ENCODE data around the gene RALBP1.
"Not testable (repeated sequence)": the region's sequence is repeated elsewhere in the genome, so short reads cannot be mapped to it uniquely, and the experiment has no call there.

The RALBP1 gene

DNA sequence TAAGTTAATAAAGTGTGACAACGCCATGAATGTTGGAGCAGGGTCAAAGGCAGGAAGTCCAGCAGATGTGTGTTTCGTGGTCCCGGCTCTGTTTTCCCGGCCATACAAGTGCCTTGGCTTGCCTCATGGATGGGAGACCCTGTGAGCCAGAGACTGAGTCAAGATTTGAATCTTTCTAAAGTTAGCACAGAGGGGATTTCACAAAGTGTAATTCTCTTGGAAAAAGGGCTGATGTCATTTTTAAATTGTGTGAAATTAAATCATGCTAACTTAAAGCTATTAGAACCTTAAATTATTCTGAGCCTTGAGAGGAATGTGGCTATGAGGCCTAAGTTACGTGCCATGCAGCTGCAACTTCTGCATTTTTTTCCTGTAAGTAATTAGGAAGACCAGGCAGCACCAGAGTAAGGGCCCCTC, 38.3 kb upstream of the RALBP1 start:
- Histone ChIP-seq H3K9ac (ENCODE audit: low read length) (no peak overlapping the region), H3K27me3 (ENCODE audit: control insufficient read depth, insufficient read depth, low read length) (no peaks in the 10 kb centered on the region), H3K4me3 (ENCODE audit: low read length) (no peak overlapping the region), H3K36me3 (ENCODE audit: control insufficient read depth, insufficient read depth, low read length) (no peaks in the 10 kb centered on the region), H3K4me1 (ENCODE audit: control insufficient read depth, insufficient read depth, low read length) (no peaks in the 10 kb centered on the region), H3K9me3 (ENCODE audit: control insufficient read depth, low read length) (no peaks in the 10 kb centered on the region)

DNA sequence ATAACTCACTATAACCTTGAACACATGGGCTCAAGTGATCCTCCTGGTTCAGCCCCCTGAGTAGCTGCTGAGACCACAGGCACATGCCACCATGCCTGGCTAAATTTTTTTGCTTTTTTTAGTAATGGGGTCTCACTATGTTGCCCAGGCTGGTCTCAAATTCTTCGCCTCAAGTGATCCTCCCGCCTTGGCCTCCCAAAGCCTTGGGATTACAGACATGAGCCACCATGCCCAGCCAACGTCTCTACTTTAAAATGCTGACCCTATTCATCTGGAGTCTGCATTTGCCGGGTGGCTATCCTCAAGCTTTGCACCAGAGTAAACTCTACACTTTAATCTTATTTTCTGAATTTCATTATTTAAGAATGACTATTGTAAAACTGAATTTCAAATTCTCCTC, 37.6 kb upstream of the RALBP1 start:
- Histone ChIP-seq H3K4me3 (ENCODE audit: low read length) (no peak overlapping the region), H3K9me3 (ENCODE audit: control insufficient read depth, low read length) (no peaks in the 10 kb centered on the region)

DNA sequence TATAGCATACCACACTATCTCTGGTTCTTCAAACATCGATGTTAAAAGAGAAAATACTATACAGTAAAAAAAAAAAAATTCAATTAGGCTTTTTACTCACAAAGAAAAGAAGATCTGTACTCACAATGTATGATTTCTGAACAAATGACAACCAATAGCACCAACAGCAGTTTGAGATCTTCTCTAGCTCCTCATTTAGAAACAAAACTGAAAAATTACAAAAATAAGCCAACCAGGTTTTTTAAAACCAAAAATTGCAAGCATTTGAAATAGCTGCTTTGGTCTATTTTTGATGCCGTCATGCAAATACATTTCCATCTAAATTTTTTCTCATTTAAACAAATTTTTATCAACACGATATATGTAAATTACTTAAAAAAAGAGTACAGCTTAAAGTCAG, 34.3 kb upstream of the RALBP1 start:
- no peaks in the 10 kb centered on the region for H3K36me3 ChIP-seq (ENCODE audit: control insufficient read depth, insufficient read depth, low read length)
- H3K4me3 ChIP-seq (ENCODE audit: low read length): no peak overlapping the region

More for the DNA sequence above, 37.6 kb upstream of the RALBP1 start:
- Histone ChIP-seq H3K4me1 (ENCODE audit: control insufficient read depth, insufficient read depth, low read length) (no peaks in the 10 kb centered on the region), H3K36me3 (ENCODE audit: control insufficient read depth, insufficient read depth, low read length) (no peaks in the 10 kb centered on the region), H3K9ac (ENCODE audit: low read length) (no peak overlapping the region), H3K27me3 (ENCODE audit: control insufficient read depth, insufficient read depth, low read length) (no peaks in the 10 kb centered on the region)

DNA sequence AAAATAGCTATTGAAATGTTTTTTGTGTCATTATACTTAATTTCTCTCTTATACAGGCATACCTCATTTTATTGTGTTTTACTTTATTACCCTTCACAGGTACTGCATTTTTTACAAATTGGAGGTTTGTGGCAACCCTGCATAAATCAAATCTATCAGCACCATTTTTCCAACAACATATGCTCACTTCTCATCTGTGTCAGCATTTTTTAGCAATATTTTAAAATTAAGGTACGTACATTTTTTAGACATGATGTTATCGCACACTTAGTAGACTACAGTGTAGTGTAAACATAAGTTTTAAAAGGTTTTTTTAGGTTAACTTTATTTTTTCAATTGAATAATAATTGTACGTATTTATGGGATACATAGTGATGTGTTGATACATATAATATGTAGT, 30.8 kb upstream of the RALBP1 start:
- H3K4me3 ChIP-seq (ENCODE audit: low read length): no peak overlapping the region
- no peaks in the 10 kb centered on the region for H3K36me3 ChIP-seq (ENCODE audit: control insufficient read depth, insufficient read depth, low read length)
- H3K27me3 ChIP-seq (ENCODE audit: control insufficient read depth, insufficient read depth, low read length): no peaks in the 10 kb centered on the region
- H3K9ac ChIP-seq (ENCODE audit: low read length): no peak overlapping the region
- no peaks in the 10 kb centered on the region for H3K4me1 ChIP-seq (ENCODE audit: control insufficient read depth, insufficient read depth, low read length)
- no peaks in the 10 kb centered on the region for H3K9me3 ChIP-seq (ENCODE audit: control insufficient read depth, low read length)

More for the DNA sequence above, 34.3 kb upstream of the RALBP1 start:
- Histone ChIP-seq H3K4me1 (ENCODE audit: control insufficient read depth, insufficient read depth, low read length) (no peaks in the 10 kb centered on the region), H3K9ac (ENCODE audit: low read length) (no peak overlapping the region), H3K27me3 (ENCODE audit: control insufficient read depth, insufficient read depth, low read length) (no peaks in the 10 kb centered on the region), H3K9me3 (ENCODE audit: control insufficient read depth, low read length) (no peaks in the 10 kb centered on the region)

DNA sequence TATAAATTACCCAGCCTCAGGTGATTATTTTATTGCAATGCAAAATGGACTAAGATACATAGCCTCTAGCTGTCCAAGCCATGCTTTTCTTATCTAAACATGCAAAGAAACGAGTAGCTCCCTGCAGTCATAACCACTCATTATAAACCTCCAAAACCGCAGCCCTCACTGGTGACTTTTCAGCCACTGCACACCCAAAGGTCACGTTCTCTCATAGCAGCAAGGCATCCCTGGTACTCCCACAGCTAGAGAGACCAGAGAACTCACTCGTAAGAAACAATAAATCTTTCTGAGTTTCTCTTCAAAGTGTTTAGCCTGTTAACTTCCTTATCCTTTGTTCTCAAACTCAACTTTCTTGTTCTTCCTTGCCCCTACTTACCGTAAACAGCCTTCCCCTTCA, 28.5 kb upstream of the RALBP1 start:
- H3K4me3 ChIP-seq (ENCODE audit: low read length): no peak overlapping the region
- no peaks in the 10 kb centered on the region for H3K4me1 ChIP-seq (ENCODE audit: control insufficient read depth, insufficient read depth, low read length)
- H3K36me3 ChIP-seq (ENCODE audit: control insufficient read depth, insufficient read depth, low read length): no peaks in the 10 kb centered on the region
- H3K9me3 ChIP-seq (ENCODE audit: control insufficient read depth, low read length): no peaks in the 10 kb centered on the region
- H3K27me3 ChIP-seq (ENCODE audit: control insufficient read depth, insufficient read depth, low read length): no peaks in the 10 kb centered on the region
- H3K9ac ChIP-seq (ENCODE audit: low read length): no peak overlapping the region

DNA sequence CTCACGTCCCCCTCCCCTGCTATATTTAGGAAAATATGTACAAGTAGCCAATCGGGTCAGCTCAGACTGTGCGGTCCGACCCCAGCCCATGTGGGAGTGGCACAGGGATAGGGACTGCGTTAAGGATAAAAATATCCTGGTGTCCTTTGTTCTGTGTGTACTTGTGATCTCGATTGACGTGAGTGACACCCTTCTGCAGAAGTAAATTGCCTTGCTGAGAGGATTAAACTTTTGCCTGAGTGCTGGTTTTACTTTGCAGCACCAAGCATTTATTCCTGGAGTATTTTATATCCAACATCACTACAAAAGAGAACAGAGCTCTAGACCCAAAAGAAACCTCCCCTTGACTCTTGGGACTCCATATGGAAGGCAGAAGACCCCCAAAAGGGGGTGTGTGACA, 28.0 kb upstream of the RALBP1 start:
- no peaks in the 10 kb centered on the region for H3K27me3 ChIP-seq (ENCODE audit: control insufficient read depth, insufficient read depth, low read length)
- no peak overlapping the region for H3K9ac ChIP-seq (ENCODE audit: low read length)
- no peak overlapping the region for H3K4me3 ChIP-seq (ENCODE audit: low read length)
- no peaks in the 10 kb centered on the region for H3K4me1 ChIP-seq (ENCODE audit: control insufficient read depth, insufficient read depth, low read length)
- H3K9me3 ChIP-seq (ENCODE audit: control insufficient read depth, low read length): no peaks in the 10 kb centered on the region
- no peaks in the 10 kb centered on the region for H3K36me3 ChIP-seq (ENCODE audit: control insufficient read depth, insufficient read depth, low read length)

DNA sequence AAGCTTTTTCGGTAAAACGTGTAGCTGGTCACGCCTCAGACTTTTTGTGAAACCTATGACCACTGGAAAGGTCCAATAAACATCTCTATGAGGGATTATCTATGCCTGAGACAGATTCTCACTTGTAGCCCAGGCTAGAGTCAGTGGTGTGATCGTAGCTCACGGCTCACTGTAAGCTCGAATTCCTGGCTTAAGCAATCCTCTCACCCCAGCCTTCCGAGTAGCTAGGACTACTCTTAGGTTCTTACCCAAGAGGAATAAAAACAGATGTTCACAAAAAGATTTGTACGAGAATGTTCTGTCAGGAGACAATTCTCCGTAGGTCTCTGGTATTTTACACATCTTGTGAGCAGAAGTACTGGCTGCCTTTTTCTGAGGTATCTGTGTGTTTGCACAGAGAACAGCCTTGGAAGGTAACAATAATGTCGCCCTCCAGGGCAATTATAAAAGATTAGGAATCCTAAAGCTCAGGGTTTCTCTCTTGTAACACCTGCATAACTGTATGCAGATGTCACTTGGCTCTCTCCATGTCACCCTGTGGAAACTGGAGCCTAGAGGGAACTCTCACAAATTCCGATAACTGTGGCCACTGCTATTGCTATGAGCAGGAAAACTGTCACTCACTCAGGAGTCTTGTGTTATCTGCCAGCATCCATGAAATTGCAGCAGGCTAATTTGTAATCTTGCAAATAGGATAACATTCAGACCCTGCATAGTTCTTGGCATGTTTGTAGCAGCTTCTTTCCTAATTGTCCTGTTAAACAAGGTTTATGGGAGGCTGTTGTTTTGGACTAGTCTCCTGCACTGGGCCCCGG, 25.5 kb upstream of the RALBP1 start:
- H3K4me1 ChIP-seq (ENCODE audit: control insufficient read depth, insufficient read depth, low read length): no peaks in the 10 kb centered on the region

DNA sequence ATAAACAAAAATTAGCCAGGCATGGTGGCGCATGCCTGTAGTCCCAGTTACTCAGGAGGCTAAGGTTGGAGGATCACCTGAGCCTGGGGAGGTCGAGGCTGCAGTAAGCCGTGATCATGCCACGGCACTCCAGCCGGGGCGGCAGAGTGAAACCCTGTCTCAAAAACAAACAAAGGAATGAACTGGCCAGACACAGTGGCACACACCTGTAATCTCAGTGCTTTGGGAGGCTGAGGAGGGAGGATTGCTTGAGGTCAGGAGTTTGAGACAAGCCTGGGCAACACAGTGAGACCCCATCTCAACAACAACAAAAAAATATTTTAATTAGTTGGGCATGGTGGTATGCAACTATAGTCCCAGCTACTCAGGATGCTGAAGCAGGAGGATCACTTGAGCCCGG, 24.4 kb upstream of the RALBP1 start:
- not testable (repeated sequence) for H3K9ac ChIP-seq (ENCODE audit: low read length); H3K4me1 ChIP-seq (ENCODE audit: control insufficient read depth, insufficient read depth, low read length); H3K27me3 ChIP-seq (ENCODE audit: control insufficient read depth, insufficient read depth, low read length); H3K9me3 ChIP-seq (ENCODE audit: control insufficient read depth, low read length); H3K36me3 ChIP-seq (ENCODE audit: control insufficient read depth, insufficient read depth, low read length); H3K4me3 ChIP-seq (ENCODE audit: low read length)

More for the DNA sequence above, 25.5 kb upstream of the RALBP1 start:
- H3K9me3 ChIP-seq (ENCODE audit: control insufficient read depth, low read length): no peaks in the 10 kb centered on the region
- no peaks in the 10 kb centered on the region for H3K27me3 ChIP-seq (ENCODE audit: control insufficient read depth, insufficient read depth, low read length)
- H3K4me3 ChIP-seq (ENCODE audit: low read length): no peak overlapping the region
- no peaks in the 10 kb centered on the region for H3K36me3 ChIP-seq (ENCODE audit: control insufficient read depth, insufficient read depth, low read length)
- H3K9ac ChIP-seq (ENCODE audit: low read length): no peak overlapping the region

DNA sequence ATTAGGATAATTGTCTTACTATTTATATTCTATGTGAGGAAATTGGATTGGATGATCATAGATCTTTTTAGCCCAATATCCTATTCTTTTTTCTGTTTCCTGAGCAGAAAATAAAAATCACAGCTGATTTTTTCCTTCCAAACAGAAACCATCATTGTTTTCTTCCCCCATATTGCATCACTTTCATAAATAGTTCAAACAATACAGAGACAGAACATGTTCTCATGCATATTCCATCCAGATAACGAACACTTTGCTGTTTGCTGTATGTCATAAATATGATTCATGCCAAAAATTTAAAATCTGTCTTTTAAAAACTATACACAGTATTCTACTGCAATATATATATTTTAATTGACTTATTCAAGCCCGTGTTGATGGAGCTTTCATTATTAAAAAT, 22.0 kb upstream of the RALBP1 start:
- no peaks in the 10 kb centered on the region for H3K4me1 ChIP-seq (ENCODE audit: control insufficient read depth, insufficient read depth, low read length)
- no peak overlapping the region for H3K4me3 ChIP-seq (ENCODE audit: low read length)
- H3K27me3 ChIP-seq (ENCODE audit: control insufficient read depth, insufficient read depth, low read length): no peaks in the 10 kb centered on the region
- H3K36me3 ChIP-seq (ENCODE audit: control insufficient read depth, insufficient read depth, low read length): no peaks in the 10 kb centered on the region
- no peaks in the 10 kb centered on the region for H3K9me3 ChIP-seq (ENCODE audit: control insufficient read depth, low read length)
- no peak overlapping the region for H3K9ac ChIP-seq (ENCODE audit: low read length)

DNA sequence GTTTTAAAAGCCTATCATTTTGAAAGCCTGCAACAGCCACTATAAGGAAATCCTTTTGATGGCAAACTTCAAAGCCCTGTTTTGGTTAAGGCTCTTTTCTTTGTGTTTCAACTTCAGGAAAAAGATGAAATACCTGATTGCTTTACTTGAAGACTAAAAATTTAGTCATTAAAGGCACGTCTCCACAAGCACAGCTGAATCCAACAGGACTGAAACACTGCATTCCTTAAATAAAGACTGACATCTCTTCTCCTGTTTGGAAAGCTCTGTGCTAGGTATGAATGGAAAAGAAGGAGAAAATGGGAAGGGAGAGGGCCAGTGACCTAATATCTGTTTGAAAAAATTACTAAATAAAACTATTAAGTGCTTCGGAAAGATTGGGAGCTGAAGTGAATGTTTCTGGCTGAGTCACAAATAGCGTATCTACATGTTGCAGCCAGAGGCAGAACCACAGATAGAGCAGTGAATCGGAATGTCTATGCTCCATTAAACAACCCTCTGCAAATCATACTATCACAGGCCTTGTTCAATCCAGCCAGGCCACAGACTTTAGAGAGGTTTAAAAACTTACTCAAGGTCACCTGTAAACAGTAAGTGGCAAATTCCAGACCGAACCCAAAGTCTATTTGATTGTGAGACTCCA, 21.1 kb upstream of the RALBP1 start:
- H3K4me3 ChIP-seq (ENCODE audit: low read length): no peak overlapping the region
- no peak overlapping the region for H3K9ac ChIP-seq (ENCODE audit: low read length)
- no peaks in the 10 kb centered on the region for H3K4me1 ChIP-seq (ENCODE audit: control insufficient read depth, insufficient read depth, low read length)
- no peaks in the 10 kb centered on the region for H3K27me3 ChIP-seq (ENCODE audit: control insufficient read depth, insufficient read depth, low read length)
- H3K36me3 ChIP-seq (ENCODE audit: control insufficient read depth, insufficient read depth, low read length): no peaks in the 10 kb centered on the region
- H3K9me3 ChIP-seq (ENCODE audit: control insufficient read depth, low read length): no peaks in the 10 kb centered on the region

DNA sequence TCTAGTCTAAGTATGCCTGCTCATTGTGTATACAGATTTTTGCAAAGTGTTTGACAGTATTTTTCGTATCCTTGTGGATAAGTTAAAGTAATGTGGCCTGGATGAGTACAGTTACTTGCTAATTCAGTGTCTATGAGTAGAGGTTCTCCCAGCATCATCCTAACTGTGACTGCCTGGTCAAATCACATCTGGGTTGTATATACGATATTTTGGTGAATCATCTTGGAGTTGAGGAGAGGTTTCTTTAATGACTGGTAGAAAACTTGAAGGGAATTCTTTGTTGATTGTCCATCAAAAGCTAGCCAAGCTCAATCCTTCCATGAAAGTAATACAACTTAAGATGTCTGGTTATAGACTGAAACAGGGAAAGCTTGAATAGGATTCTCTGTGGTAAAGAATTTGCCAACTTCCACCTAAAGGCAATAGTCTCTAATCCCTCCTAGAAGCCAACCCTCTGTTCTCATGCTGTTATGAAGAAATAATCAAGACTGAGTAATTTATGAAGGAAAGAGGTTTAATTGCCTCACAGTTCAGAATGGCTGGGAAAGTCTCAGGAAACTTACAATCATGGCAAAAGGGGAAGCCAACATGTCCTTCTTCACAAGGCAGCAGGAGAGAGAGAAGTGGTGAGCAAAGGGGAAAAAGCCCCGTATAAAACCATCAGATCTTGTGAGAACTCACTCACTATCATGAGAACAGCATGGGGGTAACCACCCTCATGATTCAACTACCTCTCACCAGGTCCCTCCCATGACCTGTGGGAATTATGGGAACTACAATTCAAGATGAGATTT, 19.4 kb upstream of the RALBP1 start:
- H3K36me3 ChIP-seq (ENCODE audit: control insufficient read depth, insufficient read depth, low read length): no peaks in the 10 kb centered on the region
- H3K9ac ChIP-seq (ENCODE audit: low read length): no peak overlapping the region
- H3K4me1 ChIP-seq (ENCODE audit: control insufficient read depth, insufficient read depth, low read length): no peaks in the 10 kb centered on the region
- H3K9me3 ChIP-seq (ENCODE audit: control insufficient read depth, low read length): no peaks in the 10 kb centered on the region
- H3K27me3 ChIP-seq (ENCODE audit: control insufficient read depth, insufficient read depth, low read length): no peaks in the 10 kb centered on the region
- H3K4me3 ChIP-seq (ENCODE audit: low read length): no peak overlapping the region

DNA sequence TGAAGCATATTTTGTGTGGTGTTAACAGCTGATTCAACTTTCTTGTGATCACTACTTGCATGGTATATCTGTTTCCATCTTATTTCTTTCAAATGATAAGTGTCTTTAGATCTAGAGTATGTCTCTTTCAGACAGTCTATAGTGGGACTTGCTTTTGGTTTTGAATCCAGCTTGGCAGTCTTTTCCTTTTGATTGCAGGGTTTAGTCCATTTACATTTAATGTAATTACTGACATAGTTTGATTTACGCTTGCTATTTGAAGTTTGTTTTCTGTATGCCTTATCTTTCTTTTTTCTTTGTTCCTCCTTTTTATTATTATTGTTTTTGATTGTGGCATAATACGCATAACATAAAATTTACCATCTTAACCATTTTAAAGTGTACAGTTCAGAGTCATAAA, 9.2 kb upstream of the RALBP1 start:
- Histone ChIP-seq H3K9ac (ENCODE audit: low read length) (no peak overlapping the region), H3K36me3 (ENCODE audit: control insufficient read depth, insufficient read depth, low read length) (no peaks in the 10 kb centered on the region), H3K4me3 (ENCODE audit: low read length) (no peak overlapping the region), H3K4me1 (ENCODE audit: control insufficient read depth, insufficient read depth, low read length) (no peaks in the 10 kb centered on the region), H3K9me3 (ENCODE audit: control insufficient read depth, low read length) (no peaks in the 10 kb centered on the region), H3K27me3 (ENCODE audit: control insufficient read depth, insufficient read depth, low read length) (no peaks in the 10 kb centered on the region)
